GM23338 (cell line): ENCODE data around the gene NFKB1.

Source experiments
- CREB1 ChIP-seq: fragments of 250-450 bp; sonication (Bioruptor Pico); IDR thresholded peaks from 2 replicates; pipeline ENCODE4 v1.5.0; 2020; ENCODE audit warnings: low read depth, mild to moderate bottlenecking, moderate library complexity
- EZH2 ChIP-seq: fragments of 200-600 bp; sonication (generic); IDR thresholded peaks from one replicate; pipeline ENCODE4 v1.8.0; 2017; ENCODE audit warnings: antibody characterized with exemption, mild to moderate bottlenecking, low read depth; ENCODE audit not compliant: unreplicated experiment
- EZH2phosphoT487 ChIP-seq: fragments of 200-600 bp; sonication (generic); IDR thresholded peaks from one replicate; pipeline ENCODE4 v1.8.1; 2018; ENCODE audit warnings: antibody characterized with exemption; ENCODE audit not compliant: unreplicated experiment
- JUNB ChIP-seq: IDR thresholded peaks from one replicate; pipeline ENCODE4 v1.6.1; 2016; ENCODE audit warnings: antibody characterized with exemption; ENCODE audit not compliant: unreplicated experiment
- POLR2AphosphoS5 ChIP-seq: IDR thresholded peaks from 2 replicates; pipeline ENCODE4 v1.6.1; 2016; ENCODE audit warnings: antibody characterized with exemption, low read depth
- TF ChIP-seq, protein P1 (sequence below), 2 experiments: fragments of 200-600 bp in 1 of 2; sonication (generic) in 1 of 2; conservative IDR thresholded peaks; 2 replicates each; pipeline versions ENCODE4 v1.5.1 to v1.6.1; 2016 to 2017; ENCODE audit warnings: antibody characterized with exemption in 2 of 2, low read depth in 2 of 2, mild to moderate bottlenecking in 2 of 2, moderate library complexity in 1 of 2
- TF ChIP-seq, protein P2 (sequence below): IDR thresholded peaks from 2 replicates; pipeline ENCODE4 v1.6.1; 2016; ENCODE audit warnings: antibody characterized with exemption
- TF ChIP-seq, protein P3 (sequence below): IDR thresholded peaks from one replicate; pipeline ENCODE4 v1.6.1; 2018; ENCODE audit warnings: antibody characterized with exemption; ENCODE audit not compliant: unreplicated experiment

DNA sequence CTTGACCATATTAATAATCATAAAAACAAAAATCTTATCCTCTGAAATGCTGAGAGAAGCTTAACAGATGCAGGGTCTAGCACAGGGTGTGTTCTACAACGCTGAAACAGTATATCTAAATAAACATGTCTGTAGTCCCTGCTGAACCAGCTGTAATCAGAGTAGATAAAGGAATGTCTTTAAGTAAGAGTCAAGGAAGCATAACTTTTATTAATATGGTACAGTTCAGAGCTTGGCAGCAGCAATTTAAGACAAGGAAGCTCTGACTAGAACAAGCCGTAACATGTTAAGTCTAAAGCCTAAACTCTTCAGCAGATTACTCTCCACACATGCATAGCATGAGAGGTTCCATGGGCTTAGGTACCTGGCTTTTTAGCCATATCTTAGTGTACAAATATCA lies 36.1 kb downstream of the NFKB1 start:
- TF ChIP-seq, protein P1, sequence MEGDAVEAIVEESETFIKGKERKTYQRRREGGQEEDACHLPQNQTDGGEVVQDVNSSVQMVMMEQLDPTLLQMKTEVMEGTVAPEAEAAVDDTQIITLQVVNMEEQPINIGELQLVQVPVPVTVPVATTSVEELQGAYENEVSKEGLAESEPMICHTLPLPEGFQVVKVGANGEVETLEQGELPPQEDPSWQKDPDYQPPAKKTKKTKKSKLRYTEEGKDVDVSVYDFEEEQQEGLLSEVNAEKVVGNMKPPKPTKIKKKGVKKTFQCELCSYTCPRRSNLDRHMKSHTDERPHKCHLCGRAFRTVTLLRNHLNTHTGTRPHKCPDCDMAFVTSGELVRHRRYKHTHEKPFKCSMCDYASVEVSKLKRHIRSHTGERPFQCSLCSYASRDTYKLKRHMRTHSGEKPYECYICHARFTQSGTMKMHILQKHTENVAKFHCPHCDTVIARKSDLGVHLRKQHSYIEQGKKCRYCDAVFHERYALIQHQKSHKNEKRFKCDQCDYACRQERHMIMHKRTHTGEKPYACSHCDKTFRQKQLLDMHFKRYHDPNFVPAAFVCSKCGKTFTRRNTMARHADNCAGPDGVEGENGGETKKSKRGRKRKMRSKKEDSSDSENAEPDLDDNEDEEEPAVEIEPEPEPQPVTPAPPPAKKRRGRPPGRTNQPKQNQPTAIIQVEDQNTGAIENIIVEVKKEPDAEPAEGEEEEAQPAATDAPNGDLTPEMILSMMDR (conservative IDR thresholded peaks at IDR 0.05; ENCODE audit: low read depth in 2 of 2) = no peak
- TF ChIP-seq POLR2AphosphoS5 (no peak), EZH2 (no peak), JUNB (no peak), EZH2phosphoT487 (no peak), CREB1 (CRISPR knock-in tag) (no peak)
- TF ChIP-seq, protein P2, sequence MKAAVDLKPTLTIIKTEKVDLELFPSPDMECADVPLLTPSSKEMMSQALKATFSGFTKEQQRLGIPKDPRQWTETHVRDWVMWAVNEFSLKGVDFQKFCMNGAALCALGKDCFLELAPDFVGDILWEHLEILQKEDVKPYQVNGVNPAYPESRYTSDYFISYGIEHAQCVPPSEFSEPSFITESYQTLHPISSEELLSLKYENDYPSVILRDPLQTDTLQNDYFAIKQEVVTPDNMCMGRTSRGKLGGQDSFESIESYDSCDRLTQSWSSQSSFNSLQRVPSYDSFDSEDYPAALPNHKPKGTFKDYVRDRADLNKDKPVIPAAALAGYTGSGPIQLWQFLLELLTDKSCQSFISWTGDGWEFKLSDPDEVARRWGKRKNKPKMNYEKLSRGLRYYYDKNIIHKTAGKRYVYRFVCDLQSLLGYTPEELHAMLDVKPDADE = no peak
- TF ChIP-seq, protein P3, sequence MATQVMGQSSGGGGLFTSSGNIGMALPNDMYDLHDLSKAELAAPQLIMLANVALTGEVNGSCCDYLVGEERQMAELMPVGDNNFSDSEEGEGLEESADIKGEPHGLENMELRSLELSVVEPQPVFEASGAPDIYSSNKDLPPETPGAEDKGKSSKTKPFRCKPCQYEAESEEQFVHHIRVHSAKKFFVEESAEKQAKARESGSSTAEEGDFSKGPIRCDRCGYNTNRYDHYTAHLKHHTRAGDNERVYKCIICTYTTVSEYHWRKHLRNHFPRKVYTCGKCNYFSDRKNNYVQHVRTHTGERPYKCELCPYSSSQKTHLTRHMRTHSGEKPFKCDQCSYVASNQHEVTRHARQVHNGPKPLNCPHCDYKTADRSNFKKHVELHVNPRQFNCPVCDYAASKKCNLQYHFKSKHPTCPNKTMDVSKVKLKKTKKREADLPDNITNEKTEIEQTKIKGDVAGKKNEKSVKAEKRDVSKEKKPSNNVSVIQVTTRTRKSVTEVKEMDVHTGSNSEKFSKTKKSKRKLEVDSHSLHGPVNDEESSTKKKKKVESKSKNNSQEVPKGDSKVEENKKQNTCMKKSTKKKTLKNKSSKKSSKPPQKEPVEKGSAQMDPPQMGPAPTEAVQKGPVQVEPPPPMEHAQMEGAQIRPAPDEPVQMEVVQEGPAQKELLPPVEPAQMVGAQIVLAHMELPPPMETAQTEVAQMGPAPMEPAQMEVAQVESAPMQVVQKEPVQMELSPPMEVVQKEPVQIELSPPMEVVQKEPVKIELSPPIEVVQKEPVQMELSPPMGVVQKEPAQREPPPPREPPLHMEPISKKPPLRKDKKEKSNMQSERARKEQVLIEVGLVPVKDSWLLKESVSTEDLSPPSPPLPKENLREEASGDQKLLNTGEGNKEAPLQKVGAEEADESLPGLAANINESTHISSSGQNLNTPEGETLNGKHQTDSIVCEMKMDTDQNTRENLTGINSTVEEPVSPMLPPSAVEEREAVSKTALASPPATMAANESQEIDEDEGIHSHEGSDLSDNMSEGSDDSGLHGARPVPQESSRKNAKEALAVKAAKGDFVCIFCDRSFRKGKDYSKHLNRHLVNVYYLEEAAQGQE = no peak
